B cell (primary cell): ENCODE results near the gene MTX1. TPM values are rescaled to one million over a fixed set of nuclear protein-coding genes. Genes with fewer than 3 reads are reported as not detected.

Source experiments
- ATAC-seq: fragments of 200-7000 bp; cut with Tn5 transposase; one replicate; pipeline ENCODE4 v1.10.0; 2021; ENCODE audit warnings: low read depth, mild to moderate bottlenecking, moderate number of reproducible peaks, moderate library complexity
- CTCF ChIA-PET: fragments of 350-600 bp; sonication (Branson Sonifier 250); formaldehyde crosslinking; loops from one replicate; lab custom pipeline; 2021; ENCODE audit warnings: antibody characterized with exemption, inconsistent platforms; lab: Charles Lee
- POLR2A ChIA-PET: fragments of 350-600 bp; sonication (Branson Sonifier 250); formaldehyde crosslinking; loops from one replicate; lab custom pipeline; 2021; ENCODE audit warnings: antibody characterized with exemption; lab: Charles Lee
- DNase-seq: peaks from one replicate; pipeline ENCODE4 v3.0.0; 2013
- H2AFZ ChIP-seq: 2 replicates; pipeline ENCODE4 v1.6.1; 2012; ENCODE audit warnings: mild to moderate bottlenecking, low read depth, low read length; ENCODE audit not compliant: insufficient read depth, poor library complexity, severe bottlenecking
- H3K27ac ChIP-seq, 2 donors: 1 replicate in 1 of 2; 2 replicates in 1 of 2; pipeline ENCODE4 v1.5.1; 2012 to 2013; ENCODE audit warnings: low read length in 2 of 2, mild to moderate bottlenecking in 2 of 2, moderate library complexity in 1 of 2
- H3K27me3 ChIP-seq, 4 experiments: fragments of 200-600 bp in 1 of 4; sonication (generic) in 1 of 4; replicated peaks in 1 of 4; 1 replicate in 2 of 4; 2 replicates in 2 of 4; pipeline versions ENCODE4 v1.6.1 to v1.7.0; 2013 to 2016; ENCODE audit warnings: low read length in 3 of 4, mild to moderate bottlenecking in 2 of 4, mixed read lengths in 1 of 4, moderate library complexity in 1 of 4; ENCODE audit not compliant: insufficient read depth in 4 of 4, control insufficient read depth in 3 of 4; ENCODE audit errors: control extremely low read depth in 1 of 4
- H3K36me3 ChIP-seq, 2 experiments: replicated peaks in 1 of 2; 1 replicate in 1 of 2; 2 replicates in 1 of 2; pipeline versions ENCODE4 v1.6.1 to v1.7.1; 2013; ENCODE audit warnings: low read length in 1 of 2; ENCODE audit not compliant: insufficient read depth in 2 of 2, control insufficient read depth in 1 of 2; ENCODE audit errors: control extremely low read depth in 1 of 2, extremely low read depth in 1 of 2
- H3K4me1 ChIP-seq, 2 donors: fragments of 200-600 bp in 1 of 2; sonication (generic) in 1 of 2; 1 replicate in 1 of 2; 2 replicates in 1 of 2; pipeline versions ENCODE4 v1.5.1 to v1.6.1; 2013 to 2017; ENCODE audit warnings: low read length in 2 of 2; ENCODE audit not compliant: control insufficient read depth in 2 of 2, insufficient read depth in 2 of 2
- H3K4me2 ChIP-seq: replicated peaks from 2 replicates; pipeline ENCODE3; 2012; ENCODE audit warnings: mild to moderate bottlenecking, low read depth, low read length; ENCODE audit not compliant: poor library complexity, severe bottlenecking
- H3K4me3 ChIP-seq, 5 experiments: fragments of 200-600 bp in 1 of 5; sonication (generic) in 1 of 5; 1 replicate in 3 of 5; 2 replicates in 2 of 5; pipeline versions ENCODE4 v1.5.1 to v1.7.0; 2011 to 2016; ENCODE audit warnings: low read length in 4 of 5, mild to moderate bottlenecking in 4 of 5, low read depth in 2 of 5, control low read depth in 1 of 5, moderate library complexity in 1 of 5; ENCODE audit not compliant: insufficient read depth in 1 of 5; ENCODE audit errors: control extremely low read depth in 1 of 5, extremely low read depth in 1 of 5
- H3K79me2 ChIP-seq: fragments of 200-600 bp; sonication (generic); one replicate; pipeline ENCODE4 v1.6.0; 2016; ENCODE audit warnings: low read length; ENCODE audit not compliant: control insufficient read depth, insufficient read depth
- H3K9ac ChIP-seq: fragments of 200-600 bp; sonication (generic); 2 replicates; pipeline ENCODE4 v1.6.1; 2017; ENCODE audit warnings: mild to moderate bottlenecking, low read length, moderate library complexity
- H3K9me3 ChIP-seq, 3 donors: one replicate each; pipeline versions ENCODE4 v1.6.1 to v1.7.1; 2013; ENCODE audit warnings: low read length in 2 of 3; ENCODE audit not compliant: control insufficient read depth in 2 of 3, insufficient read depth in 1 of 3; ENCODE audit errors: control extremely low read depth in 1 of 3
- H4K20me1 ChIP-seq: 2 replicates; pipeline ENCODE4 v1.6.0; 2012; ENCODE audit warnings: mild to moderate bottlenecking, low read length; ENCODE audit not compliant: insufficient read depth, control insufficient read depth, poor library complexity, severe bottlenecking
- H3K27ac Mint-ChIP-seq: one replicate; pipeline ENCODE4 v1.8.0; 2021; ENCODE audit warnings: mixed read lengths
- H3K27me3 Mint-ChIP-seq: one replicate; pipeline ENCODE4 v1.8.0; 2021; ENCODE audit warnings: mixed read lengths
- H3K4me1 Mint-ChIP-seq: one replicate; pipeline ENCODE4 v1.8.0; 2021; ENCODE audit warnings: mixed read lengths
- H3K4me3 Mint-ChIP-seq: one replicate; pipeline ENCODE4 v1.8.0; 2021; ENCODE audit warnings: mixed read lengths
- H3K9me3 Mint-ChIP-seq: one replicate; pipeline ENCODE4 v1.8.0; 2022; ENCODE audit warnings: mixed read lengths; ENCODE audit not compliant: insufficient read depth
- EZH2 ChIP-seq: IDR thresholded peaks from 2 replicates; pipeline ENCODE4 v1.6.1; 2012; ENCODE audit warnings: borderline replicate concordance, low read depth, mild to moderate bottlenecking, moderate library complexity, low read length; ENCODE audit not compliant: insufficient read depth, poor library complexity, severe bottlenecking
- WGBS: methylation state at CpG from one replicate; pipeline ENCODE4 v1.1.5; 2013; ENCODE audit warnings: missing lambda C conversion rate; ENCODE audit not compliant: insufficient coverage; 5-methylcytosine and 5-hydroxymethylcytosine counted together
- intact Hi-C: fragments of 100-400 bp; cut with micrococcal nuclease; formaldehyde crosslinking; loops from one replicate; pipeline ENCODE4 v1.10.0; 2022
- polyA plus RNA-seq: library from polyadenylated mRNA; depleted of rRNA; stranded (reverse); fragments of >200 nt; gene quantifications from 2 replicates; pipeline ENCODE4 v1.2.3, GENCODE V29; 2012
- total RNA-seq, 2 donors: library from RNA; stranded (reverse); fragments of 120-200 nt in 1 of 2; gene quantifications; 1 replicate in 1 of 2; 2 replicates in 1 of 2; pipeline versions ENCODE4 v1.2.3 to v1.2.4, GENCODE V29; 2013 to 2022
- TF ChIP-seq, protein P1 (sequence below): fragments of 200-600 bp; IDR thresholded peaks from one replicate; pipeline ENCODE4 v1.8.0; 2022; ENCODE audit warnings: antibody characterized with exemption, mild to moderate bottlenecking

The MTX1 gene
- total and polyA plus RNA-seq, 2 donors (not counting 1 experiment from before 2014, with no cell fraction given) = 19.0 to 40.4 TPM

DNA sequence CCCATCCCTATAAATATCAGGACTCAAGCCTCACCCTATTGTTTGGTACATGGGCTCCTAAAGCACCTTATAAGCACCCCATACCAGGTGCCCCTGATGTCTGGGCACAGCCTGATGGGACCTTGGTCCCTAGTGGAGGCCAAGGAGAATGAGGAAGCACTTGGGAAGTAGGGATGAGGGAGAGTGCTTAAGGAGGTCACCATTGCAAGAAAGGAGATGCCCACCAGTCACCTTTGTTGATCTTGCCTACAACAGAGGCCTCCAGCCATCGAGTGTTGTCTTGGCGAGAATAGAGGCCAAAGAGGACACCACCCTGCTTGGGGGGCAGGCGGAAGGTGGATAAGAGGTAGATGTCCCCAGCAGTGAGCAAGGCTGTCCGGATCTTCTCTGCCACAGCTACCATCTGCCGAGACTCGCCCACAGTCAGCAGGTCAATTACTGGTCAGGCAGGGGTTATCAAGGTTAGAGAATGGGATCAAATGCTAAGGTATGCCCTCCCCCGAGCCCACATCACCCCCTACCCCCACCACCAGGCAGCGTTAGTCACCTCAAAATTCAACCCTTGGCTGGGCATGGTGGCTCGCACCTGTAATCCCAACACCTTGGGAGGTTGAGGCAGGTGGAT is 2.4 kb upstream of the MTX1 start:
- no peak overlapping the region for H3K4me2 ChIP-seq
- H3K27ac ChIP-seq = no peak overlapping the region
- CTCF ChIA-PET = interaction anchor here (1.9 to 8.7 kb wide), 5 partner anchors 12 to 55 kb away, joined by 7 to 189 read pairs (median 46); no protein-coding TSS in a partner anchor
- H3K9me3 ChIP-seq = no peaks in the 10 kb centered on the region
- H3K79me2 ChIP-seq = no peaks in the 10 kb centered on the region
- DNase-seq (peak; percentile 20), ATAC-seq (no peak)
- H3K27me3 ChIP-seq = no peaks in the 10 kb centered on the region
- Mint-ChIP-seq H3K27me3 (no peaks in the 10 kb centered on the region), H3K27ac (no peak overlapping the region), H3K9me3 (no peaks in the 10 kb centered on the region), H3K4me1 (peaks cover 22% of the 10 kb centered on the region), H3K4me3 (no peak overlapping the region)
- no peaks in the 10 kb centered on the region for H3K36me3 ChIP-seq
- no peak overlapping the region for H2AFZ ChIP-seq
- POLR2A ChIA-PET = no interaction called here
- intact Hi-C loops = loop anchor here (5.0 kb wide), 1 partner anchor 386 kb away; no protein-coding TSS in a partner anchor
- no peak for TF ChIP-seq EZH2
- TF ChIP-seq, protein P1, sequence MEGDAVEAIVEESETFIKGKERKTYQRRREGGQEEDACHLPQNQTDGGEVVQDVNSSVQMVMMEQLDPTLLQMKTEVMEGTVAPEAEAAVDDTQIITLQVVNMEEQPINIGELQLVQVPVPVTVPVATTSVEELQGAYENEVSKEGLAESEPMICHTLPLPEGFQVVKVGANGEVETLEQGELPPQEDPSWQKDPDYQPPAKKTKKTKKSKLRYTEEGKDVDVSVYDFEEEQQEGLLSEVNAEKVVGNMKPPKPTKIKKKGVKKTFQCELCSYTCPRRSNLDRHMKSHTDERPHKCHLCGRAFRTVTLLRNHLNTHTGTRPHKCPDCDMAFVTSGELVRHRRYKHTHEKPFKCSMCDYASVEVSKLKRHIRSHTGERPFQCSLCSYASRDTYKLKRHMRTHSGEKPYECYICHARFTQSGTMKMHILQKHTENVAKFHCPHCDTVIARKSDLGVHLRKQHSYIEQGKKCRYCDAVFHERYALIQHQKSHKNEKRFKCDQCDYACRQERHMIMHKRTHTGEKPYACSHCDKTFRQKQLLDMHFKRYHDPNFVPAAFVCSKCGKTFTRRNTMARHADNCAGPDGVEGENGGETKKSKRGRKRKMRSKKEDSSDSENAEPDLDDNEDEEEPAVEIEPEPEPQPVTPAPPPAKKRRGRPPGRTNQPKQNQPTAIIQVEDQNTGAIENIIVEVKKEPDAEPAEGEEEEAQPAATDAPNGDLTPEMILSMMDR = no peak
- H3K9ac ChIP-seq = no peak overlapping the region
- peaks cover 21 to 26% of the 10 kb centered on the region in 2 donors for H3K4me1 ChIP-seq
- H3K4me3 ChIP-seq = no peak overlapping the region
- no peaks in the 10 kb centered on the region for H4K20me1 ChIP-seq
- WGBS = 76% methylated on average over 6 of the region's 9 CpGs
